GM23338 (cell line): ENCODE results near the gene LAMC3. TPM values are rescaled to one million over a fixed set of nuclear protein-coding genes. Genes with fewer than 3 reads are reported as not detected.
A peak's percentile ranks its signal among the peaks of the same experiment; 100 is the strongest.

Source experiments
- ATAC-seq: fragments of 200-7000 bp; cut with Tn5 transposase; 3 replicates; pipeline ENCODE4 v1.9.1; 2020
- DNase-seq: peaks from one replicate; pipeline ENCODE4 v3.0.0-alpha.2; 2015; ENCODE audit warnings: low spot score
- H2AFZ ChIP-seq: fragments of 200-600 bp; sonication (generic); 2 replicates; pipeline ENCODE4 v1.8.0; 2016; ENCODE audit warnings: antibody characterized with exemption, mild to moderate bottlenecking, moderate library complexity
- H3F3A ChIP-seq: fragments of 200-600 bp; sonication (generic); replicated peaks from 2 replicates; pipeline ENCODE4 v1.8.0; 2017; ENCODE audit warnings: antibody characterized with exemption, mixed run types, low read depth
- H3K27ac ChIP-seq: fragments of 200-600 bp; sonication (generic); 2 replicates; pipeline ENCODE4 v1.6.1; 2016; ENCODE audit warnings: low read depth
- H3K27me3 ChIP-seq: fragments of 200-600 bp; sonication (generic); 2 replicates; pipeline ENCODE4 v1.8.0; 2016; ENCODE audit warnings: mild to moderate bottlenecking, mixed run types, moderate library complexity; ENCODE audit not compliant: insufficient read depth
- H3K36me3 ChIP-seq: fragments of 200-600 bp; sonication (generic); 2 replicates; pipeline ENCODE4 v1.8.0; 2016; ENCODE audit warnings: mild to moderate bottlenecking; ENCODE audit not compliant: insufficient read depth
- H3K4me1 ChIP-seq: fragments of 200-600 bp; sonication (generic); 2 replicates; pipeline ENCODE4 v1.8.0; 2016; ENCODE audit warnings: mild to moderate bottlenecking, moderate library complexity; ENCODE audit not compliant: insufficient read depth
- H3K4me2 ChIP-seq: fragments of 200-600 bp; sonication (generic); 2 replicates; pipeline ENCODE4 v1.7.1; 2017; ENCODE audit warnings: mixed run types
- H3K4me3 ChIP-seq: fragments of 200-600 bp; sonication (generic); 2 replicates; pipeline ENCODE4 v1.6.1; 2016; ENCODE audit warnings: mixed run types
- H3K79me2 ChIP-seq: fragments of 200-600 bp; sonication (generic); replicated peaks from 2 replicates; pipeline ENCODE4 v1.8.0; 2017; ENCODE audit warnings: mild to moderate bottlenecking; ENCODE audit not compliant: insufficient read depth
- H3K9me2 ChIP-seq: fragments of 200-600 bp; sonication (generic); 2 replicates; pipeline ENCODE4 v1.8.0; 2017; ENCODE audit not compliant: insufficient read depth
- H4K20me1 ChIP-seq: fragments of 200-600 bp; sonication (generic); replicated peaks from 2 replicates; pipeline ENCODE4 v1.8.0; 2017; ENCODE audit warnings: mild to moderate bottlenecking; ENCODE audit not compliant: insufficient read depth
- H3K27ac Mint-ChIP-seq: 2 replicates; pipeline ENCODE4 v1.8.0; 2020; ENCODE audit warnings: inconsistent platforms, mild to moderate bottlenecking, moderate library complexity, mixed read lengths
- H3K27me3 Mint-ChIP-seq: 3 replicates; pipeline ENCODE4 v1.8.0; 2022; ENCODE audit warnings: low read depth, mild to moderate bottlenecking, moderate library complexity, mixed read lengths, inconsistent platforms; ENCODE audit not compliant: insufficient read depth, poor library complexity
- H3K36me3 Mint-ChIP-seq: 3 replicates; pipeline ENCODE4 v1.8.0; 2021; ENCODE audit warnings: low read depth, mild to moderate bottlenecking, inconsistent platforms, moderate library complexity, mixed read lengths
- H3K4me1 Mint-ChIP-seq: 3 replicates; pipeline ENCODE4 v1.8.0; 2020; ENCODE audit warnings: mild to moderate bottlenecking, inconsistent platforms, mixed read lengths
- H3K4me3 Mint-ChIP-seq: 3 replicates; pipeline ENCODE4 v1.8.0; 2021; ENCODE audit warnings: moderate library complexity, mild to moderate bottlenecking, inconsistent platforms, mixed read lengths
- H3K9me3 Mint-ChIP-seq: 3 replicates; pipeline ENCODE4 v1.8.0; 2020; ENCODE audit warnings: moderate library complexity, mild to moderate bottlenecking, inconsistent platforms, mixed read lengths
- EZH2 ChIP-seq: fragments of 200-600 bp; sonication (generic); IDR thresholded peaks from one replicate; pipeline ENCODE4 v1.8.0; 2017; ENCODE audit warnings: antibody characterized with exemption, mild to moderate bottlenecking, low read depth; ENCODE audit not compliant: unreplicated experiment
- ZNF114 ChIP-seq: fragments of 250-450 bp; sonication (Bioruptor Pico); IDR thresholded peaks from 2 replicates; pipeline ENCODE4 v1.5.0; 2020; ENCODE audit warnings: mild to moderate bottlenecking, moderate library complexity
- polyA plus RNA-seq: library from polyadenylated mRNA; unstranded; fragments of >200 nt; fragmentation: Nextera tagmentation; extraction: Ambion mirVana; gene quantifications from 2 replicates; pipeline ENCODE4 v1.2.1, GENCODE V29; 2016
- total RNA-seq: library from RNA; depleted of rRNA; stranded (reverse); fragments of >200 nt; shearing (Covaris generic); gene quantifications from 2 replicates; pipeline ENCODE4 v1.2.3, GENCODE V29; 2014
- TF ChIP-seq, protein P1 (sequence below): IDR thresholded peaks from one replicate; pipeline ENCODE4 v1.6.1; 2018; ENCODE audit warnings: antibody characterized with exemption; ENCODE audit not compliant: unreplicated experiment

Gene LAMC3
- total and polyA plus RNA-seq, 2 experiments from 2014 or later, result 9.0 to 27.4 TPM

DNA sequence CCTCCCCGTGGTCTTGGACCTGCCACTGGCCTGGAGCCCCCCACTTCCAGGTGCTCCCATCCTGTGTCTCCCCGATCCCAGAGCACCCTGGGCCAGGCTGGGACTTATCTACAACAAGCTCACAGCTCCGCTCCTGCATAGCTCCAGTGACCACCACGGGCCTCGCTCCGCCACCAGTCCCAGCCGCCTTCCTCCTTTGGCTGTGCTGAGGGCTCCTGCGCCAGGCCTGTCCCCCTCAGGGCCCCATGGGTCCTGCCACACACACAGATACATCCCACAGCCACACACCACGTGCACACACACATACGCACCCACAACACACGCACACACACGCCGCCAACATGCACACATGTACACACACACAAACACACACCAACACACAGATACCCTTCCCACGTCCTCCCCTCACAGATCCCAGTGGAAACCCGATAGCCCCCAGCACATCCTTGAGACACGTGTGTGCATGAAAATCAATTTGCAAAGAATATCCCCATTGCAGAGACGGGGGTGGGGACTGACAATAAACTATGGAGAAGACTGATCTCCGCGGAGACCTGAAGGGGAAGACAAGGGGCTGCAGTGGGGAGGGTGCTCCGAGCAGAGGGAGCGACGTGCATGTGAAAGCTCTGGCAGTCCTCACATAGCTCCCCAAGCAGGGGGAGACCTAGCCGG lies 18.5 kb upstream of the LAMC3 start:
- Histone ChIP-seq H3F3A (0 out of 2 replicates have a peak, but pooled peaks cover 3% of the 10 kb centered on the region), H3K4me2 (no peak overlapping the region), H2AFZ (peak overlapping the region; percentile 14; the same call in 1 of the 2 replicates), H3K27me3 (no peaks in the 10 kb centered on the region), H3K27ac (no peak overlapping the region), H3K4me1 (peaks cover 11% of the 10 kb centered on the region; the same call in 1 of the 2 replicates), H3K79me2 (no peaks in the 10 kb centered on the region), H3K4me3 (no peak overlapping the region), H3K9me2 (no peaks in the 10 kb centered on the region), H3K36me3 (no peaks in the 10 kb centered on the region), H4K20me1 (no peaks in the 10 kb centered on the region)
- DNase-seq (no peak), ATAC-seq (peak; percentile 16)
- H3K9me3 Mint-ChIP-seq, result no peaks in the 10 kb centered on the region
- peaks cover 27% of the 10 kb centered on the region for H3K4me1 Mint-ChIP-seq
- H3K36me3 Mint-ChIP-seq, result no peaks in the 10 kb centered on the region
- no peak for TF ChIP-seq ZNF114 (CRISPR knock-in tag)
- TF ChIP-seq, protein P1, sequence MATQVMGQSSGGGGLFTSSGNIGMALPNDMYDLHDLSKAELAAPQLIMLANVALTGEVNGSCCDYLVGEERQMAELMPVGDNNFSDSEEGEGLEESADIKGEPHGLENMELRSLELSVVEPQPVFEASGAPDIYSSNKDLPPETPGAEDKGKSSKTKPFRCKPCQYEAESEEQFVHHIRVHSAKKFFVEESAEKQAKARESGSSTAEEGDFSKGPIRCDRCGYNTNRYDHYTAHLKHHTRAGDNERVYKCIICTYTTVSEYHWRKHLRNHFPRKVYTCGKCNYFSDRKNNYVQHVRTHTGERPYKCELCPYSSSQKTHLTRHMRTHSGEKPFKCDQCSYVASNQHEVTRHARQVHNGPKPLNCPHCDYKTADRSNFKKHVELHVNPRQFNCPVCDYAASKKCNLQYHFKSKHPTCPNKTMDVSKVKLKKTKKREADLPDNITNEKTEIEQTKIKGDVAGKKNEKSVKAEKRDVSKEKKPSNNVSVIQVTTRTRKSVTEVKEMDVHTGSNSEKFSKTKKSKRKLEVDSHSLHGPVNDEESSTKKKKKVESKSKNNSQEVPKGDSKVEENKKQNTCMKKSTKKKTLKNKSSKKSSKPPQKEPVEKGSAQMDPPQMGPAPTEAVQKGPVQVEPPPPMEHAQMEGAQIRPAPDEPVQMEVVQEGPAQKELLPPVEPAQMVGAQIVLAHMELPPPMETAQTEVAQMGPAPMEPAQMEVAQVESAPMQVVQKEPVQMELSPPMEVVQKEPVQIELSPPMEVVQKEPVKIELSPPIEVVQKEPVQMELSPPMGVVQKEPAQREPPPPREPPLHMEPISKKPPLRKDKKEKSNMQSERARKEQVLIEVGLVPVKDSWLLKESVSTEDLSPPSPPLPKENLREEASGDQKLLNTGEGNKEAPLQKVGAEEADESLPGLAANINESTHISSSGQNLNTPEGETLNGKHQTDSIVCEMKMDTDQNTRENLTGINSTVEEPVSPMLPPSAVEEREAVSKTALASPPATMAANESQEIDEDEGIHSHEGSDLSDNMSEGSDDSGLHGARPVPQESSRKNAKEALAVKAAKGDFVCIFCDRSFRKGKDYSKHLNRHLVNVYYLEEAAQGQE, result no peak
- no peak overlapping the region for H3K4me3 Mint-ChIP-seq
- no peak overlapping the region for H3K27ac Mint-ChIP-seq
- H3K27me3 Mint-ChIP-seq, result peaks cover 21% of the 10 kb centered on the region

DNA sequence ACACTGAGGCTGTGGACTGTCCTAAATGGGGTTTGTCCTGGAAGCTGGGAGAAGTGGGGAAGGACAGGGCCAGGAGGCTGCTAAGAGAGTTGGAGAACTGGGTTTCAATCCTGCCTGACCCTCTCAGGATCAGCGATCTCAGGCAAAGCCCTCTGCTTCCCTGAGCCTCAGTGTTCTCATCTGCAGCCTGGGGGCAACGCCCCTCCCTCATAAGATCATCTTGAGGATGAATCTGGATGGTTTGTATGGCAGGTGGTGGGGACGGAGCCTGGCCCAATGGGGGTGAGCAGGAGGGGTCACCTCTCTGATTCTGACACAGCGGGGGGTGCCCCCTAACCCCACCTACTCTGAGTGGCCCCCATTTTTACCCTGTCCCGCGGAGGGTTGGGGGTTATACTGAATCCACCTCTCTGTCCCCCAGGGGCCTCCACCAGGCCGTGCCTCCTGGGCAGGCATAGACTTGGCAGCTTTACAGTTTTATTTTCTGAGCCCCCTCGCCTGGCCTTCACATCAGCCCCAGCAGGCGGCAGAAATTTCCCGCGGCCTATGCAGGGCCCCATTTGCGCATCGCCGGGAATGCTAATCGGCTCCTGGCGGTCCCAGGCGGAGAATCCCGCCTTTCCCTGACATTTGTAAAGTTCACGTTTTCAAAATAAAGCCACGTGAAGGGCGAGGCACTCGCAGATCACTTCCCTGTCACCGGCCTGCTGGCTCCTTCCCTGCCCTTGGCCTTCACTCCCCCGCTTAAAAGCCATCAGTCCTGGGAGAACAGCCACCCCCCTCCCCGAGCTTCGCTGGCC lies 17.8 kb upstream of the LAMC3 start:
- Mint-ChIP-seq H3K4me3 (peak overlapping the region; percentile 8; the same call in 1 of the 3 replicates), H3K27me3 (peaks cover 21% of the 10 kb centered on the region), H3K36me3 (no peaks in the 10 kb centered on the region), H3K9me3 (no peaks in the 10 kb centered on the region), H3K4me1 (peaks cover 29% of the 10 kb centered on the region), H3K27ac (no peak overlapping the region)
- Histone ChIP-seq H3K27ac (no peak overlapping the region), H4K20me1 (no peaks in the 10 kb centered on the region), H2AFZ (no peak overlapping the region), H3K4me2 (peak overlapping the region; percentile 51; the same call in 1 of the 2 replicates), H3F3A (0 out of 2 replicates have a peak, but pooled peaks cover 3% of the 10 kb centered on the region), H3K36me3 (no peaks in the 10 kb centered on the region), H3K4me3 (no peak overlapping the region), H3K4me1 (peaks cover 15% of the 10 kb centered on the region), H3K9me2 (no peaks in the 10 kb centered on the region), H3K79me2 (no peaks in the 10 kb centered on the region), H3K27me3 (no peaks in the 10 kb centered on the region)
- TF ChIP-seq EZH2, result no peak
- TF ChIP-seq, protein P1, result no peak
- DNase-seq, result peak; percentile 69
- ATAC-seq, result peak; percentile 39
